ENCODE data around the gene NAT8L. TPM values are rescaled to one million over a fixed set of nuclear protein-coding genes. Genes with fewer than 3 reads are reported as not detected.

The NAT8L gene
- total RNA-seq, 3 donors from 2014 or later (not counting 1 experiment from before 2014, with no cell fraction given): not detected

- ATAC-seq (no peak), DNase-seq (no peak)
- Histone ChIP-seq H3K9me3 (ENCODE audit: control insufficient read depth, insufficient read depth, low read length) (peaks cover 12% of the 10 kb centered on the region), H3K36me3 (ENCODE audit: control insufficient read depth, insufficient read depth, low read length) (no peaks in the 10 kb centered on the region), H3K4me1 (ENCODE audit: control insufficient read depth, insufficient read depth, low read length) (no peaks in the 10 kb centered on the region), H3K27ac (ENCODE audit: low read length) (no peak overlapping the region), H3K27me3 (ENCODE audit: control insufficient read depth, insufficient read depth, low read length) (no peaks in the 10 kb centered on the region), H3K4me3 (ENCODE audit: low read length) (no peak overlapping the region)
- no peak for TF ChIP-seq CTCF (IDR thresholded peaks at IDR 0.05)
- Mint-ChIP-seq H3K36me3 (peaks cover 14% of the 10 kb centered on the region), H3K27me3 (ENCODE audit: low read depth in 2 of 2) (peaks cover 6 to 12% of the 10 kb centered on the region in 2 donors), H3K9me3 (peaks cover 4 to 15% of the 10 kb centered on the region in 2 donors), H3K4me1 (peaks cover 0 to 4% of the 10 kb centered on the region in 2 donors), H3K27ac (no peak overlapping the region), H3K4me3 (no peak overlapping the region)
- 94% methylated on average over 2 of the region's 2 CpGs for WGBS (ENCODE audit: insufficient coverage)
- intact Hi-C loops (cut with micrococcal nuclease): no loop called here
Measured at GRCh38 chr4:2103843-2104547, 44.9 kb downstream of the NAT8L start.

GRCh38 chr4:2104556-2105345, 45.6 kb downstream of the NAT8L start:
- peaks cover 12% of the 10 kb centered on the region for H3K9me3 ChIP-seq (ENCODE audit: control insufficient read depth, insufficient read depth, low read length)
- Mint-ChIP-seq H3K27ac (no peak overlapping the region), H3K4me3 (no peak overlapping the region), H3K27me3 (ENCODE audit: low read depth in 2 of 2) (peaks cover 11 to 13% of the 10 kb centered on the region in 2 donors), H3K4me1 (peaks cover 0 to 4% of the 10 kb centered on the region in 2 donors), H3K36me3 (peaks cover 14% of the 10 kb centered on the region), H3K9me3 (peaks cover 4 to 15% of the 10 kb centered on the region in 2 donors)
- ATAC-seq (no peak), DNase-seq (no peak)
- no peaks in the 10 kb centered on the region for H3K36me3 ChIP-seq (ENCODE audit: control insufficient read depth, insufficient read depth, low read length)
- H3K4me1 ChIP-seq (ENCODE audit: control insufficient read depth, insufficient read depth, low read length): no peaks in the 10 kb centered on the region
- no peak overlapping the region for H3K27ac ChIP-seq (ENCODE audit: low read length)
- intact Hi-C loops (cut with micrococcal nuclease): no loop called here
- H3K4me3 ChIP-seq (ENCODE audit: low read length): no peak overlapping the region
- no peaks in the 10 kb centered on the region for H3K27me3 ChIP-seq (ENCODE audit: control insufficient read depth, insufficient read depth, low read length)
- no peak for TF ChIP-seq CTCF (IDR thresholded peaks at IDR 0.05)
- 84% methylated on average over 9 of the region's 9 CpGs for WGBS (ENCODE audit: insufficient coverage)

DNA sequence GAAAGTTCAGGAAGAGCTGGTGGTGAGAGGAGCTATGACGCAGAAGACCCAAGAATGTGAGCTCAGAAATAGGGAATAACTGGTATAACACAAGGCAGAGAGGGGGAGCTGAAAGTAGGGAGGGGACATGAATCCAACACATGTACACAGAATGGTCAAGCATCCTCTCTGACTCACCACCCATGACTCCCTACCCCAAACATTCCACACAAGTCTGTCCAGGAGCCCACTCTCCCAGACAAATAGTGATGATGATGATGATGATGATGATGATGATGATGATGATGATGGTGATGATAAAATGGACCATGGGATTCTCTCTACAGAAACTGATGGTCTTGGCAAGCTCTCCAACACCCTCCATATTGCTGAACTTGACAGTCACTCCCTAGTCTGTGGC, 46.4 kb downstream of the NAT8L start:
- H3K36me3 ChIP-seq (ENCODE audit: control insufficient read depth, insufficient read depth, low read length): no peaks in the 10 kb centered on the region
- no peak overlapping the region for H3K4me3 Mint-ChIP-seq
- WGBS (ENCODE audit: insufficient coverage): 95% methylated on average over 1 of the region's 1 CpG
- peaks cover 12% of the 10 kb centered on the region for H3K9me3 ChIP-seq (ENCODE audit: control insufficient read depth, insufficient read depth, low read length)
- H3K4me1 ChIP-seq (ENCODE audit: control insufficient read depth, insufficient read depth, low read length): no peaks in the 10 kb centered on the region
- H3K27ac Mint-ChIP-seq: no peak overlapping the region
- intact Hi-C loops (cut with micrococcal nuclease): no loop called here
- TF ChIP-seq CTCF (IDR thresholded peaks at IDR 0.05): no peak
- H3K36me3 Mint-ChIP-seq: peaks cover 14% of the 10 kb centered on the region
- H3K9me3 Mint-ChIP-seq: peaks cover 4 to 15% of the 10 kb centered on the region in 2 donors
- ATAC-seq (no peak), DNase-seq (no peak)
- H3K27me3 Mint-ChIP-seq (ENCODE audit: low read depth in 2 of 2): peaks cover 17 to 21% of the 10 kb centered on the region in 2 donors
- no peak overlapping the region for H3K4me3 ChIP-seq (ENCODE audit: low read length)
- peaks cover 0 to 4% of the 10 kb centered on the region in 2 donors for H3K4me1 Mint-ChIP-seq
- no peak overlapping the region for H3K27ac ChIP-seq (ENCODE audit: low read length)
- H3K27me3 ChIP-seq (ENCODE audit: control insufficient read depth, insufficient read depth, low read length): no peaks in the 10 kb centered on the region

All from natural killer cell (primary cell).